ENCODE results near the gene GRB10.

- TF ChIP-seq TSHZ2 (CRISPR knock-in tag; IDR thresholded peaks at IDR 0.05) (no peak), ZC3H10 (CRISPR knock-in tag; IDR thresholded peaks at IDR 0.05) (no peak), OSR1 (CRISPR knock-in tag; IDR thresholded peaks at IDR 0.05) (no peak)
Measured at GRCh38 chr7:50662996-50663395, 119.7 kb downstream of the GRB10 start.
